GM13976 (cell line): ENCODE results near the gene PNRC1.
A peak's percentile ranks its signal among the peaks of the same experiment; 100 is the strongest.
"Not testable (repeated sequence)": the region's sequence is repeated elsewhere in the genome, so short reads cannot be mapped to it uniquely, and the experiment has no call there.

Experiments used
- DNase-seq: peaks from one replicate; pipeline ENCODE4 v3.0.0; 2012; ENCODE audit warnings: low spot score
- CTCF ChIP-seq: IDR thresholded peaks from 2 replicates; pipeline ENCODE4 v1.5.1; 2012; ENCODE audit warnings: borderline replicate concordance, mild to moderate bottlenecking; ENCODE audit not compliant: insufficient read depth; ENCODE audit errors: extremely low read depth, missing control alignments, control extremely low read depth
- in situ Hi-C: fragments of 300-500 bp; cut with MboI; formaldehyde crosslinking; loops from one replicate; pipeline ENCODE4 v1.12.0; 2022; ENCODE audit warnings: low sequenced_read_pairs, mixed read lengths, inconsistent platforms; ENCODE audit not compliant: unreplicated experiment

PNRC1 gene

GRCh38 chr6:89080281-89081128, at the start of gene PNRC1:
TSS of gene PNRC1 (plus strand) at chr6:89080751. CDS start at chr6:89080895, 144 bp downstream.
- in situ Hi-C loops = no loop called here
- peak; percentile 97 for DNase-seq
- TF ChIP-seq CTCF = no peak

- in situ Hi-C loops = no loop called here
- TF ChIP-seq CTCF = no peak
- DNase-seq = no peak
Measured at GRCh38 chr6:89032599-89032998, 48.0 kb upstream of the PNRC1 start.

GRCh38 chr6:89033461-89033860, 47.1 kb upstream of the PNRC1 start:
- in situ Hi-C loops = no loop called here
- no peak for TF ChIP-seq CTCF
- no peak for DNase-seq

- in situ Hi-C loops, DNase-seq: not testable (repeated sequence)
Measured at GRCh38 chr6:89034116-89034515, 46.4 kb upstream of the PNRC1 start.

- in situ Hi-C loops = no loop called here
- DNase-seq = no peak
- no peak for TF ChIP-seq CTCF
Measured at GRCh38 chr6:89034586-89035251, 45.8 kb upstream of the PNRC1 start.

- no peak for DNase-seq
- in situ Hi-C loops = no loop called here
- no peak for TF ChIP-seq CTCF
Measured at GRCh38 chr6:89035252-89036101, 45.1 kb upstream of the PNRC1 start.
